ENCODE measurements around the gene RAB21. TPM values are rescaled to one million over a fixed set of nuclear protein-coding genes. Genes with fewer than 3 reads are reported as not detected.
"Not testable (repeated sequence)": the region's sequence is repeated elsewhere in the genome, so short reads cannot be mapped to it uniquely, and the experiment has no call there.

RAB21 gene
- total RNA-seq, 4 donors from 2014 or later = 11.2 to 34.7 (median 14.2) TPM

DNA sequence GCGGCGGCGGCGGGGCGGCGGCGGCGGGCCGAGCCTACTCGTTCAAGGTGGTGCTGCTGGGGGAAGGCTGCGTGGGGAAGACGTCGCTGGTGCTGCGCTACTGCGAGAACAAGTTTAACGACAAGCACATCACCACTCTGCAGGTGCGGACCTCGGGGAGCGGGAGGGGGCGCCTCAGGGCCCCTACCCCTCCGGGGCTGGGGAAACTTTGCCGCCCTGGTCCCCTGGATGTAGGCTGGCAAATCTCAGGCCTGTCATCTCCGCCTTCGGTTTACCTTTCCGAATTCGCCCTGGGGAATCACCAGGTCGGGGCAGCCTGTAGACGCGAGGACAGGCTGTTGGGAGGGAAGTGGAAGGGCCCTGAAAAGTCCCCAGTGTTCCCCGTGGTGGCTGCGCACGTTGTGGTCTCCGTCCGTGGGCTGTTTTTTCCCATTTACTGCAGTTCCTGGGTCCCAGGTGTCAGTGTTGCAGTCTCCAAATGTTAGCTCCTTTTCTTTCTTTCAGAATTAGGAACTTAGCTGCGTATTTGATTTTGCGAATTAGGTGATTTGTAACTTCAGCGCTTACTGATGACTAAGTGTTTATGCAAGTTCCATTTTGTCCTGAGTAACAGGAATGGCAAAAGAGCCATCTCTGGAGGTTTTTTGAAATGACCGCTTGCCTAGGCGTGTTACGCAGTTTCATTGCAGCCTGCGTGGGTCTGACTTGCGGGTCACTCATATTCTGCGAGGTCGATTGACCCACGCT is 656 bp downstream of the RAB21 start:
- DNase-seq = peak; percentile 51 to 67 (median 52)
- TF ChIP-seq POLR2A (IDR thresholded peaks at IDR 0.05) = peak in 1 of 2 donors; percentile 21
- TF ChIP-seq, protein P1, sequence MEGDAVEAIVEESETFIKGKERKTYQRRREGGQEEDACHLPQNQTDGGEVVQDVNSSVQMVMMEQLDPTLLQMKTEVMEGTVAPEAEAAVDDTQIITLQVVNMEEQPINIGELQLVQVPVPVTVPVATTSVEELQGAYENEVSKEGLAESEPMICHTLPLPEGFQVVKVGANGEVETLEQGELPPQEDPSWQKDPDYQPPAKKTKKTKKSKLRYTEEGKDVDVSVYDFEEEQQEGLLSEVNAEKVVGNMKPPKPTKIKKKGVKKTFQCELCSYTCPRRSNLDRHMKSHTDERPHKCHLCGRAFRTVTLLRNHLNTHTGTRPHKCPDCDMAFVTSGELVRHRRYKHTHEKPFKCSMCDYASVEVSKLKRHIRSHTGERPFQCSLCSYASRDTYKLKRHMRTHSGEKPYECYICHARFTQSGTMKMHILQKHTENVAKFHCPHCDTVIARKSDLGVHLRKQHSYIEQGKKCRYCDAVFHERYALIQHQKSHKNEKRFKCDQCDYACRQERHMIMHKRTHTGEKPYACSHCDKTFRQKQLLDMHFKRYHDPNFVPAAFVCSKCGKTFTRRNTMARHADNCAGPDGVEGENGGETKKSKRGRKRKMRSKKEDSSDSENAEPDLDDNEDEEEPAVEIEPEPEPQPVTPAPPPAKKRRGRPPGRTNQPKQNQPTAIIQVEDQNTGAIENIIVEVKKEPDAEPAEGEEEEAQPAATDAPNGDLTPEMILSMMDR (IDR thresholded peaks at IDR 0.05) = no peak
- Histone ChIP-seq H3K27me3 (no peaks in the 10 kb centered on the region), H3K4me1 (peaks cover 0 to 18% (median 3%) of the 10 kb centered on the region in 4 donors), H3K36me3 (peaks cover 0 to 16% (median 0%) of the 10 kb centered on the region in 3 donors), H3K9me3 (peaks cover 0 to 12% (median 0%) of the 10 kb centered on the region in 4 donors), H3K27ac (peak overlapping the region; percentile 94 to 100 (median 96)), H3K4me3 (peak overlapping the region; percentile 72 to 99 (median 78))

DNA sequence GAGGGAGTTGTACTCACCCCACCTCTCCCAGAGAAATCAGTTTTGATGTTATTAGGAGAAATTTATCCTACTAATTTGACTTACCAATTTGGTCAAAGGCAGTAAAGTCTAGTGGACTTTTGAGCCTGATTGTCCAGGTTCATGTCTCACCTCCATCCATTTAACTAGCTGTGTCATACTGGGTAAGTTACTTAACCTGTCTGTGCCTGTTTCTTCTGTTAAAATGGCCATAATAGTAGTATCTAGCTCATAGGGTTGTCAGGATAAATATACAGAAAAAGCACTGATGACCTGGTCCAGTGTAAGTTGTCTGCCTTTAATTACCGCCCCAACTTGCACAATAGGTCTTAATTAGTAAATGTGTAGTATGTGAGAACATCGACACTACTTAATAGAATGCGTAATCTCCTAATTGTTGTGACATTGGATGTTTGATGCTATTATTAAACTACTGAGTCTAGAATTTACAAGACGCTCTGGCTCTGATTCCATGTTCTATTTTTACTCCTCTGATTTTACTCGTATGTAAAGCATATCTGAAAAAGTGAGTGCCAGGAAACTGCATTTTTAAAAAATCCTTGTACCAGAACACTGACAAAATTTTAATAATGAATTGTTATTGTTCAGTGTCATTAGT is 1.5 kb downstream of the RAB21 start:
- H3K4me3 ChIP-seq = peak overlapping the region; percentile 72 to 99 (median 78)
- no peaks in the 10 kb centered on the region for H3K27me3 ChIP-seq
- H3K27ac ChIP-seq = peak overlapping the region; percentile 94 to 100 (median 96)
- H3K4me1 ChIP-seq = peaks cover 0 to 18% (median 3%) of the 10 kb centered on the region in 4 donors
- H3K9me3 ChIP-seq = peaks cover 0 to 12% (median 0%) of the 10 kb centered on the region in 4 donors
- DNase-seq = no peak
- peaks cover 0 to 18% (median 0%) of the 10 kb centered on the region in 3 donors for H3K36me3 ChIP-seq
- TF ChIP-seq, protein P1 (IDR thresholded peaks at IDR 0.05) = no peak
- TF ChIP-seq POLR2A (IDR thresholded peaks at IDR 0.05) = no peak

DNA sequence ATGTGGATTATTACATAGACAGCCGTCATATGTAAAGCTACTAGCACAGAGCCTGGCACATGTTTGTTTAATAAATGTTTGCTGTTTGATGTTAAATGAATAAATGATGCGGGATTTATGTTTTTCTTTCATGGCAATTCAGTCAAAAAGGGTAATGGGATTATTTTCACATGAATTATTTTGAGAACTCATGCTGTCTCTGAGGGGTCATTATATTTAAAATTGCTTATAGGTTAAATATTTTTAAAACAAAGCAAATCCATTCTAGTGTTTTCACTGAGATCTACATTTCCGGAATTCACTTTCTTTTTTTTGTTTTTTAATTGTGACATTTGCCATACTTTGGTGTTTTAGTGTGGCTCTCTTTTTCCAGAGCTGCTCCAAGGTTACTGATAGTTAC is 5.3 kb downstream of the RAB21 start:
- peaks cover 0 to 20% (median 0%) of the 10 kb centered on the region in 3 donors for H3K36me3 ChIP-seq
- TF ChIP-seq, protein P1 (IDR thresholded peaks at IDR 0.05) = no peak
- no peak for TF ChIP-seq POLR2A (IDR thresholded peaks at IDR 0.05)
- H3K4me1 ChIP-seq = peaks cover 0 to 14% (median 3%) of the 10 kb centered on the region in 4 donors
- DNase-seq = no peak
- no peak overlapping the region for H3K4me3 ChIP-seq
- no peak overlapping the region for H3K27ac ChIP-seq
- no peaks in the 10 kb centered on the region for H3K27me3 ChIP-seq
- H3K9me3 ChIP-seq = peaks cover 0 to 17% (median 0%) of the 10 kb centered on the region in 4 donors

DNA sequence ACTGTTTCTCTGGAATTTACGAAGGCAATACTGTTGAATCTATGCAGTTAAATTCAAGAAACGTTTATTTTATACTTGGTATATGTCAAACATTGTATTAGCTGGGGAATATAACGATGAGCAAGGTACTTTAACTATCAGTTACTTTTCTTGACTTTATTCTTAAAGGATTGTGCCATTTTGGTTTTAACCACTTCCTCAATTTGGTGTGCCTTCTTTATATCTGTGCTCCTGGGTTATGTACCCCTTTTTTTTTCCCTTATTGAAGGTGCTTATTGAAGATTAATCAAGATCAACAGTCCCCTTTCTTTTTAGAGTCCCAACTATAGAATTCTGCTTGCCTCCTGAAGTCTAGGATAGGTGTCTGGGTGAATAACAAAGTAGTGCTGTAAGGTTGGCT is 5.8 kb downstream of the RAB21 start:
- Histone ChIP-seq H3K27ac (no peak overlapping the region), H3K36me3 (peaks cover 0 to 20% (median 0%) of the 10 kb centered on the region in 3 donors), H3K4me1 (peaks cover 0 to 14% (median 3%) of the 10 kb centered on the region in 4 donors), H3K4me3 (no peak overlapping the region), H3K27me3 (no peaks in the 10 kb centered on the region), H3K9me3 (peaks cover 0 to 17% (median 0%) of the 10 kb centered on the region in 4 donors)
- DNase-seq = no peak
- no peak for TF ChIP-seq POLR2A (IDR thresholded peaks at IDR 0.05)
- TF ChIP-seq, protein P1 (IDR thresholded peaks at IDR 0.05) = no peak

DNA sequence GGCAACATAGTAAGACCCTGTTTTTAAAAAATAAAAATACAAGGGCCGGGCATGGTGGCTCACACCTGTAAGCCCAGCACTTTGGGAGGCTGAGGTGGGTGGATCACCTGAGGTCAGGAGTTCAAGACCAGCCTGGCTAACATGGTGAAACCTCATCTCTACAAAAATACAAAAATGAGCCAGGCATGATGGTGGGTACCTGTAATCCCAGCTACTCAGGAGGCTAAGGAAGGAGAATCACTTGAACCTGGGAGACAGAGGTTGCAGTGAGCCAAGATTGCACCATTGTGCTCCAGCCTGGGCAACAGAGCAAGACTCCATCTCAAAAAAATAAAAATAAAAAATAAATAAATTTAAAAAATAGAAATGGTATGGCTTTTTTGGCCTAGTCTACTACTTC is 6.7 kb downstream of the RAB21 start:
- Histone ChIP-seq H3K36me3 (peaks cover 0 to 20% (median 0%) of the 10 kb centered on the region in 3 donors), H3K9me3 (peaks cover 0 to 17% (median 0%) of the 10 kb centered on the region in 4 donors), H3K4me1 (peaks cover 0 to 10% (median under 1%) of the 10 kb centered on the region in 4 donors)
- DNase-seq, H3K4me3 ChIP-seq, H3K27me3 ChIP-seq, H3K27ac ChIP-seq: not testable (repeated sequence)

Data from Peyer's patch (tissue), 4 donors.